Thyroid gland (tissue), 4 donors: Measurements from ENCODE around the gene KRTAP5-8.

Experiments used
- POLR2A ChIP-seq, 2 donors: fragments of 450-650 bp; IDR thresholded peaks; one replicate each; pipeline ENCODE4 v1.6.1; 2017; ENCODE audit warnings: antibody characterized with exemption in 2 of 2, mild to moderate bottlenecking in 2 of 2, moderate library complexity in 1 of 2
- TF ChIP-seq, protein P1 (sequence below), 6 experiments: fragments of 200-600 bp in 3 of 6; fragments of 450-650 bp in 3 of 6; sonication (generic) in 3 of 6; IDR thresholded peaks; one replicate each; pipeline ENCODE4 v1.5.1; 2016 to 2019; ENCODE audit warnings: antibody characterized with exemption in 6 of 6, mild to moderate bottlenecking in 2 of 6, inconsistent platforms in 1 of 6, moderate library complexity in 1 of 6

DNA sequence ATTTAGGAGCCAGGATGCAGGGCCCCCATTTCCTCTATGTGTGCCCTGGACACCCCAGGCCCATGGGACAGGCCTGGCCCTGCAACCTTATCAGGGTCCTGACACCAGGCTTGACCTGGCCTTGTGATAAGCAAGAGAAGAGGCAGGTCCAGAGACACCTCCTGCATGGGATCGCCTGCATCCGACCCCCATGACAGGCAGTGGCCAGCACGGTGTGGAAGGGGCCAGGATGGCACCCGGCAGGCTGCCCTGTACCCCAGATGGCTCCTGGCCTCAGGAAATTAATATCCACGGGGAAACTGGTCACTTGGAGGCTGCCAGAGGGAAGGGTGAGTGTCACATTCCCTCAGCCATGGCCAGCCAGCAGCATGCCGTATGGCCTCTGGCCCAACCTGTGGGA lies 17.2 kb downstream of the KRTAP5-8 start:
- TF ChIP-seq, protein P1, sequence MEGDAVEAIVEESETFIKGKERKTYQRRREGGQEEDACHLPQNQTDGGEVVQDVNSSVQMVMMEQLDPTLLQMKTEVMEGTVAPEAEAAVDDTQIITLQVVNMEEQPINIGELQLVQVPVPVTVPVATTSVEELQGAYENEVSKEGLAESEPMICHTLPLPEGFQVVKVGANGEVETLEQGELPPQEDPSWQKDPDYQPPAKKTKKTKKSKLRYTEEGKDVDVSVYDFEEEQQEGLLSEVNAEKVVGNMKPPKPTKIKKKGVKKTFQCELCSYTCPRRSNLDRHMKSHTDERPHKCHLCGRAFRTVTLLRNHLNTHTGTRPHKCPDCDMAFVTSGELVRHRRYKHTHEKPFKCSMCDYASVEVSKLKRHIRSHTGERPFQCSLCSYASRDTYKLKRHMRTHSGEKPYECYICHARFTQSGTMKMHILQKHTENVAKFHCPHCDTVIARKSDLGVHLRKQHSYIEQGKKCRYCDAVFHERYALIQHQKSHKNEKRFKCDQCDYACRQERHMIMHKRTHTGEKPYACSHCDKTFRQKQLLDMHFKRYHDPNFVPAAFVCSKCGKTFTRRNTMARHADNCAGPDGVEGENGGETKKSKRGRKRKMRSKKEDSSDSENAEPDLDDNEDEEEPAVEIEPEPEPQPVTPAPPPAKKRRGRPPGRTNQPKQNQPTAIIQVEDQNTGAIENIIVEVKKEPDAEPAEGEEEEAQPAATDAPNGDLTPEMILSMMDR (IDR thresholded peaks at IDR 0.05), result no peak
- TF ChIP-seq POLR2A (IDR thresholded peaks at IDR 0.05), result no peak
